Stimulated activated naive CD4-positive, alpha-beta T cell (primary cell): ENCODE data around the gene PRIMA1.

Source experiments
- DNase-seq, 6 experiments: peaks; one replicate each; lab custom pipeline; 2025; lab: John Stamatoyannopoulos, UW

PRIMA1 gene

GRCh38 chr14:93731753-93732152 lies 56.5 kb downstream of the PRIMA1 start:
- no peak for DNase-seq

GRCh38 chr14:93729993-93730392 lies 58.3 kb downstream of the PRIMA1 start:
- no peak for DNase-seq

GRCh38 chr14:93728651-93729016 lies 59.7 kb downstream of the PRIMA1 start:
- DNase-seq: no peak

GRCh38 chr14:93727917-93728650 lies 60.2 kb downstream of the PRIMA1 start:
- DNase-seq: no peak

- no peak for DNase-seq
Observed at GRCh38 chr14:93727039-93727740, 61.1 kb downstream of the PRIMA1 start.

- DNase-seq: no peak
Observed at GRCh38 chr14:93725993-93726392, 62.3 kb downstream of the PRIMA1 start.

- no peak for DNase-seq
Observed at GRCh38 chr14:93725002-93725582, 63.2 kb downstream of the PRIMA1 start.

- no peak for DNase-seq
Observed at GRCh38 chr14:93723001-93723400, 65.3 kb downstream of the PRIMA1 start.

- no peak for DNase-seq
Observed at GRCh38 chr14:93720981-93721483, 67.3 kb downstream of the PRIMA1 start.

GRCh38 chr14:93720076-93720815 lies 68.0 kb downstream of the PRIMA1 start:
- DNase-seq: no peak

- DNase-seq: no peak
Observed at GRCh38 chr14:93719256-93719655, 69.0 kb downstream of the PRIMA1 start.

- no peak for DNase-seq
Observed at GRCh38 chr14:93717668-93718320, 70.5 kb downstream of the PRIMA1 start.

- no peak for DNase-seq
Observed at GRCh38 chr14:93716746-93717667, 71.3 kb downstream of the PRIMA1 start.

GRCh38 chr14:93716002-93716745 lies 72.1 kb downstream of the PRIMA1 start:
- no peak for DNase-seq

GRCh38 chr14:93715279-93715927 lies 72.9 kb downstream of the PRIMA1 start:
- no peak for DNase-seq

- DNase-seq: no peak
Observed at GRCh38 chr14:93714605-93715004, 73.7 kb downstream of the PRIMA1 start.

- no peak for DNase-seq
Observed at GRCh38 chr14:93713726-93714405, 74.4 kb downstream of the PRIMA1 start.

GRCh38 chr14:93712838-93713724 lies 75.2 kb downstream of the PRIMA1 start:
- no peak for DNase-seq
